Heart left ventricle (tissue), 16 donors: ENCODE data around the gene CAMTA2. TPM values are rescaled to one million over a fixed set of nuclear protein-coding genes. Genes with fewer than 3 reads are reported as not detected.

ENCODE experiments used
- ATAC-seq, 4 donors: fragments of 200-7000 bp; cut with Tn5 transposase; one replicate each; pipeline ENCODE4 v1.9.1; 2020 to 2022; ENCODE audit warnings: moderate library complexity in 4 of 4, mild to moderate bottlenecking in 3 of 4, moderate number of reproducible peaks in 1 of 4
- DNase-seq, 5 donors: peaks; one replicate each; pipeline ENCODE4 v3.0.0-alpha.2; 2020
- H3K27ac ChIP-seq, 12 donors: fragments of 200-600 bp; sonication (generic) in 4 of 12; one replicate each; pipeline versions ENCODE4 v1.5.0 to v1.8.0; 2016 to 2022; ENCODE audit warnings: mild to moderate bottlenecking in 2 of 12
- H3K27me3 ChIP-seq, 9 donors: fragments of 200-600 bp; sonication (generic) in 2 of 9; one replicate each; pipeline versions ENCODE4 v1.5.1 to v1.8.0; 2016 to 2022; ENCODE audit warnings: mild to moderate bottlenecking in 3 of 9
- H3K36me3 ChIP-seq, 9 donors: fragments of 200-600 bp; sonication (generic) in 2 of 9; one replicate each; pipeline versions ENCODE4 v1.5.0 to v1.8.0; 2018 to 2022; ENCODE audit warnings: mild to moderate bottlenecking in 2 of 9
- H3K4me1 ChIP-seq, 12 donors: fragments of 200-600 bp; sonication (generic) in 4 of 12; one replicate each; pipeline versions ENCODE4 v1.5.0 to v1.8.0; 2016 to 2022; ENCODE audit warnings: mild to moderate bottlenecking in 3 of 12
- H3K4me3 ChIP-seq, 12 donors: fragments of 200-600 bp; sonication (generic) in 4 of 12; one replicate each; pipeline versions ENCODE4 v1.5.0 to v1.8.0; 2017 to 2022; ENCODE audit warnings: mild to moderate bottlenecking in 9 of 12, moderate library complexity in 4 of 12
- H3K9me3 ChIP-seq, 12 donors: fragments of 200-600 bp; sonication (generic) in 4 of 12; one replicate each; pipeline versions ENCODE4 v1.5.0 to v1.8.0; 2016 to 2022; ENCODE audit warnings: mild to moderate bottlenecking in 1 of 12
- POLR2A ChIP-seq, 2 donors: fragments of 450-650 bp; IDR thresholded peaks; one replicate each; pipeline ENCODE4 v1.6.1; 2017; ENCODE audit warnings: antibody characterized with exemption in 2 of 2, mild to moderate bottlenecking in 2 of 2, moderate library complexity in 2 of 2
- WGBS, 4 donors: extraction: QIAGEN DNeasy Blood & Tissue Kit in 2 of 4; methylation state at CpG; one replicate each; pipeline versions ENCODE4 v1.1.5 to v1.1.7; 2013 to 2018; 5-methylcytosine and 5-hydroxymethylcytosine counted together
- intact Hi-C, 10 donors: fragments of 100-400 bp; cut with DNase I; formaldehyde crosslinking; loops; one replicate each; pipeline versions ENCODE4 v1.11.1 to v1.14.2; 2022
- polyA plus RNA-seq, 2 donors: library from polyadenylated mRNA; stranded (reverse); fragments of 200-250 nt; gene quantifications; one replicate each; pipeline ENCODE4 v1.2.3, GENCODE V29; 2013
- total RNA-seq, 9 donors: library from RNA; depleted of rRNA in 2 of 9; stranded (reverse); fragments of >200 nt in 2 of 9; fragmentation: NEBNext Ultra II Directional in 3 of 9; extraction: Animal tissue kit (Norgen Biotek cat#: 25700) in 3 of 9; gene quantifications; one replicate each; pipeline versions ENCODE4 v1.1.0 to v1.2.4, GENCODE V29; 2016 to 2023
- TF ChIP-seq, protein P1 (sequence below), 12 donors: fragments of 200-600 bp; sonication (generic) in 4 of 12; IDR thresholded peaks; one replicate each; pipeline versions ENCODE4 v1.5.0 to v1.8.0; 2018 to 2022; ENCODE audit warnings: antibody characterized with exemption in 12 of 12, mild to moderate bottlenecking in 5 of 12
- donor health status: ischemic (EF 13 %, LVEDD 7.1; RV severe dilation, severe dysfunction).
- donor health status: healthy with polysubstance abuse.
- donor health status: DM: no; HTN: yes; CAD: no.
- donor health status: DM: no; HTN: no; CAD: no.
- donor health status: ischemic (EF 25% LVEDD 6.9; RV normal size, moderate dysfunction).
- donor health status: ischemic (EF 25% LVEDD 5.7; RV mildly dilated, moderate dysfunction).
- donor health status: healthy.
- donor health status: DM: yes; HTN: yes; CAD: no.
- donor health status: ischemic (EF 35%, LVEDD 5.7; RV mildly dilated, moderate dysfunction).
- donor health status: nonischemic (EF 11% LVEDD 7.7; RV severe dilation, severe dysfunction).
- donor health status: DM: yes; HTN: yes; CAD: no.
- donor health status: PGD.
- donor health status: ischemic (EF 29% LVEDD 5.4; RV normal size, mild dysfunction).
- donor health status: nonischemic (EF 23%, LVEDD 6.1; RV moderate dilation, normal function).

CAMTA2 gene
- total and polyA plus RNA-seq, 11 donors: 25.2 to 108 (median 33.7) TPM

DNA sequence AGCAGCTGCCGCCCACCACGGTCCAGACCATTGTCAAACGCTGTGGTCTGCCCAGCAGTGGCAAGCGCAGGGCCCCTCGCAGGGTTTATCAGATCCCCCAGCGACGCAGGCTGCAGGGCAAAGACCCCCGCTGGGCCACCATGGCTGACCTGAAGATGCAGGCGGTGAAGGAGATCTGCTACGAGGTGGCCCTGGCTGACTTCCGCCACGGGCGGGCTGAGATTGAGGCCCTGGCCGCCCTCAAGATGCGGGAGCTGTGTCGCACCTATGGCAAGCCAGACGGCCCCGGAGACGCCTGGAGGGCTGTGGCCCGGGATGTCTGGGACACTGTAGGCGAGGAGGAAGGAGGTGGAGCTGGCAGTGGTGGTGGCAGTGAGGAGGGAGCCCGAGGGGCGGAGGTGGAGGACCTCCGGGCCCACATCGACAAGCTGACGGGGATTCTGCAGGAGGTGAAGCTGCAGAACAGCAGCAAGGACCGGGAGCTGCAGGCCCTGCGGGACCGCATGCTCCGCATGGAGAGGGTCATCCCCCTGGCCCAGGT is 34.8 kb upstream of the CAMTA2 start:
- DNase-seq (no peak), ATAC-seq (no peak)
- intact Hi-C loops: loop anchor here in 1 of 10 donors (5.0 kb wide), 1 partner anchor 40 kb away; no protein-coding TSS in a partner anchor
- Histone ChIP-seq H3K4me3 (no peak overlapping the region), H3K4me1 (peaks cover 0 to 10% (median 0%) of the 10 kb centered on the region in 12 donors), H3K27ac (no peak overlapping the region), H3K9me3 (no peaks in the 10 kb centered on the region), H3K27me3 (no peaks in the 10 kb centered on the region), H3K36me3 (peaks cover 0 to 79% (median 72%) of the 10 kb centered on the region in 9 donors)
- no peak for TF ChIP-seq POLR2A (IDR thresholded peaks at IDR 0.05)
- TF ChIP-seq, protein P1, sequence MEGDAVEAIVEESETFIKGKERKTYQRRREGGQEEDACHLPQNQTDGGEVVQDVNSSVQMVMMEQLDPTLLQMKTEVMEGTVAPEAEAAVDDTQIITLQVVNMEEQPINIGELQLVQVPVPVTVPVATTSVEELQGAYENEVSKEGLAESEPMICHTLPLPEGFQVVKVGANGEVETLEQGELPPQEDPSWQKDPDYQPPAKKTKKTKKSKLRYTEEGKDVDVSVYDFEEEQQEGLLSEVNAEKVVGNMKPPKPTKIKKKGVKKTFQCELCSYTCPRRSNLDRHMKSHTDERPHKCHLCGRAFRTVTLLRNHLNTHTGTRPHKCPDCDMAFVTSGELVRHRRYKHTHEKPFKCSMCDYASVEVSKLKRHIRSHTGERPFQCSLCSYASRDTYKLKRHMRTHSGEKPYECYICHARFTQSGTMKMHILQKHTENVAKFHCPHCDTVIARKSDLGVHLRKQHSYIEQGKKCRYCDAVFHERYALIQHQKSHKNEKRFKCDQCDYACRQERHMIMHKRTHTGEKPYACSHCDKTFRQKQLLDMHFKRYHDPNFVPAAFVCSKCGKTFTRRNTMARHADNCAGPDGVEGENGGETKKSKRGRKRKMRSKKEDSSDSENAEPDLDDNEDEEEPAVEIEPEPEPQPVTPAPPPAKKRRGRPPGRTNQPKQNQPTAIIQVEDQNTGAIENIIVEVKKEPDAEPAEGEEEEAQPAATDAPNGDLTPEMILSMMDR (IDR thresholded peaks at IDR 0.05): no peak
- WGBS, 4 donors: 92 to 94% (median 93%) methylated on average over 28 to 30 of the region's 30 CpGs

- Histone ChIP-seq H3K27me3 (no peaks in the 10 kb centered on the region), H3K4me1 (peaks cover 0 to 10% (median 0%) of the 10 kb centered on the region in 12 donors), H3K27ac (no peak overlapping the region), H3K36me3 (peaks cover 0 to 95% (median 86%) of the 10 kb centered on the region in 9 donors), H3K4me3 (no peak overlapping the region), H3K9me3 (no peaks in the 10 kb centered on the region)
- WGBS, 4 donors: 80 to 84% (median 82%) methylated on average over 19 to 20 of the region's 20 CpGs
- DNase-seq: no peak
- intact Hi-C loops: loop anchor here in 1 of 10 donors (5.0 kb wide), 1 partner anchor 42 kb away; no protein-coding TSS in a partner anchor
- ATAC-seq: no peak
- TF ChIP-seq, protein P1 (IDR thresholded peaks at IDR 0.05): no peak
- no peak for TF ChIP-seq POLR2A (IDR thresholded peaks at IDR 0.05)
Measured at GRCh38 chr17:5020502-5021023, 33.1 kb upstream of the CAMTA2 start.

DNA sequence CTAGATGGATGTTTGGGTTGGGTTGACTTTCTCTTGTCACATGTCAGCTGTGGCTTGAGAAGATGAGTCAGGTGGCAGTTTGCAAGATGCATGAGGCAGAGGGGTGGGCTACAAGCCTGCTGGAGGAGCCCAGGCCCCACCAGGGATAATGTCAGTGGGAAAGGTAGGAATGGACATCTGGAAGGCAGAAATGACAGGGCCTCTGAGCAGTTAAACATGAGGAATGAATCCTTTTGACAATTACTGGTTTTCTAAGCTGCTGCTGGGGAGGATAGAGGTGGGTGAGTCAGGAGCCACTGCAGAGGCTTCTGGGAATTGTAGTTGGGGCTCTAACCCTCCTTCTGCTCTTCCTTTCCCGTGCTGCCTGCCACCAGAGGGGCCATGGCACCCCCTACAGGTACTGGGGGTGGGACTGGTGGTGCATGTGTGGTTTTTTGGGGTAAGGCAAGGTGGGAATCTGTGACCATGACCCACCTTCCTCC is 32.0 kb upstream of the CAMTA2 start:
- intact Hi-C loops: no loop called here
- Histone ChIP-seq H3K27ac (no peak overlapping the region), H3K27me3 (no peaks in the 10 kb centered on the region), H3K36me3 (peaks cover 0 to 100% (median 96%) of the 10 kb centered on the region in 9 donors), H3K4me1 (peaks cover 0 to 10% (median 0%) of the 10 kb centered on the region in 12 donors), H3K9me3 (no peaks in the 10 kb centered on the region), H3K4me3 (no peak overlapping the region)
- TF ChIP-seq, protein P1 (IDR thresholded peaks at IDR 0.05): peak in 1 of 12 donors; percentile 7
- TF ChIP-seq POLR2A (IDR thresholded peaks at IDR 0.05): no peak
- no peak for ATAC-seq
- 22 to 37% (median 31%) methylated on average over 1 of the region's 1 CpG for WGBS, 4 donors
- no peak for DNase-seq

DNA sequence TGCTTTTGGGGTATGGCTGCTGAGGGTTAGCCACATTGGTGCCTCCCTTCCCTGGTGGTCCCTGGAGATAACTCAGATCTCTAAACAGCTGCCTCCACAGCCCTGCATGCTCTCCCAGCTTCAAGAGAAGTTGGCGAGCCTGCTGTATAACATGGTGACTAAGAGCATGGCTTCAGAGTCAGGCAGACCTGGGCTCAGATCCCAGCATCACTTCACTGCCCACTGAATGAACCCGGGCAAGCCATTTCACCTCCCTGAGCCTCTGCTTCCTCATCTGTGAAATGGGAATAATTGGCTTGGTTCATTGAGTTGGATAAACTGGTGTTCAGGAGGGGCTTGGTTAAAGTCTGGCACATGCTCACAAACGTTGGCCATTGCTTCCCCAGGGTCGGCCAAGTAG is 26.9 kb upstream of the CAMTA2 start:
- Histone ChIP-seq H3K27ac (no peak overlapping the region), H3K4me1 (peaks cover 0 to 2% (median 0%) of the 10 kb centered on the region in 12 donors), H3K36me3 (peaks cover 0 to 99% (median 96%) of the 10 kb centered on the region in 9 donors), H3K4me3 (no peak overlapping the region), H3K27me3 (no peaks in the 10 kb centered on the region), H3K9me3 (no peaks in the 10 kb centered on the region)
- TF ChIP-seq POLR2A (IDR thresholded peaks at IDR 0.05): no peak
- TF ChIP-seq, protein P1 (IDR thresholded peaks at IDR 0.05): no peak
- peak in 1 of 4 donors; percentile 13 for ATAC-seq
- WGBS, 4 donors: 78 to 89% (median 84%) methylated on average over 4 of the region's 4 CpGs
- no peak for DNase-seq
- intact Hi-C loops: no loop called here
